AG04450 (cell line): ENCODE results near the gene TRIM67. TPM values are rescaled to one million over a fixed set of nuclear protein-coding genes. Genes with fewer than 3 reads are reported as not detected.

Experiments
- CTCF ChIA-PET: fragments of 300-600, 350-600 bp; formaldehyde crosslinking; extraction: SDS; loops from one replicate; lab custom pipeline; 2022; ENCODE audit warnings: antibody characterized with exemption, inconsistent platforms; lab: Charles Lee
- POLR2A ChIA-PET: fragments of 350-600 bp; formaldehyde crosslinking; extraction: SDS; loops from one replicate; lab custom pipeline; 2021; ENCODE audit warnings: antibody characterized with exemption, inconsistent platforms; lab: Yijun Ruan, JAX
- DNase-seq: peaks from one replicate; pipeline ENCODE4 v3.0.0-alpha.2; 2011; ENCODE audit warnings: low read depth, low spot score
- H3K27ac ChIP-seq: one replicate; pipeline ENCODE4 v1.5.1; 2012; ENCODE audit warnings: low read depth, low read length, control low read depth
- H3K27me3 ChIP-seq: one replicate; pipeline ENCODE4 v1.6.0; 2012; ENCODE audit warnings: low read length; ENCODE audit not compliant: control insufficient read depth, insufficient read depth
- H3K4me3 ChIP-seq: 2 replicates; pipeline ENCODE4 v1.5.1; 2011; ENCODE audit warnings: mild to moderate bottlenecking, low read depth, low read length, control low read depth
- H3K9me3 ChIP-seq: 2 replicates; pipeline ENCODE4 v1.5.1; 2012; ENCODE audit warnings: low read length; ENCODE audit not compliant: control insufficient read depth, insufficient read depth
- polyA plus RNA-seq: library from polyadenylated mRNA; depleted of rRNA; stranded (reverse); fragments of >200 nt; gene quantifications from 2 replicates; pipeline ENCODE4 v1.2.3, GENCODE V29; 2011
- TF ChIP-seq, protein P1 (sequence below): IDR thresholded peaks from 2 replicates; pipeline ENCODE4 v1.5.1; 2011; ENCODE audit warnings: low read depth, low read length, control low read depth, inconsistent platforms

Gene TRIM67
- polyA plus RNA-seq, 1 experiment = not detected

DNA sequence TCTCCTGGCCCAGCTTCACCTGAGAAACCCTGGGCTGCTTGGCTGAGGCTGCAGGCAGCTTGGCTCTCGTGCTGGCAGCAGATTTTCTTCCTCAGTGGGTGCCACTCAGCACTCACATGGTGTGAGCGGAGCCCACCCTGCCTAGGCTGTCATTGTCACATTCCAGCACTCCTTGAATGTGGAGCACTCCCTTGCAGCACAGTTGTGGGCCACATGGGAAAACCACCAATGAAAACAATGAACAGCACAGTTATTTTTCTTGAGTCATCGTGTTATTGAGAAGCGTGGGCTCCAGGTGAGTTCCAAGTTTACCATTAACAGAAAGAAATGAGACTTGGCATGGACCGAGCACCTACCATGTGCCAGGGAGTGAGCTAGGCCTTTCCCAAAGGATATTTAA is 27.2 kb upstream of the TRIM67 start:
- Histone ChIP-seq H3K27me3 (no peaks in the 10 kb centered on the region), H3K27ac (no peak overlapping the region), H3K9me3 (no peaks in the 10 kb centered on the region), H3K4me3 (no peak overlapping the region)
- no peak for DNase-seq
- POLR2A ChIA-PET = no interaction called here
- TF ChIP-seq, protein P1, sequence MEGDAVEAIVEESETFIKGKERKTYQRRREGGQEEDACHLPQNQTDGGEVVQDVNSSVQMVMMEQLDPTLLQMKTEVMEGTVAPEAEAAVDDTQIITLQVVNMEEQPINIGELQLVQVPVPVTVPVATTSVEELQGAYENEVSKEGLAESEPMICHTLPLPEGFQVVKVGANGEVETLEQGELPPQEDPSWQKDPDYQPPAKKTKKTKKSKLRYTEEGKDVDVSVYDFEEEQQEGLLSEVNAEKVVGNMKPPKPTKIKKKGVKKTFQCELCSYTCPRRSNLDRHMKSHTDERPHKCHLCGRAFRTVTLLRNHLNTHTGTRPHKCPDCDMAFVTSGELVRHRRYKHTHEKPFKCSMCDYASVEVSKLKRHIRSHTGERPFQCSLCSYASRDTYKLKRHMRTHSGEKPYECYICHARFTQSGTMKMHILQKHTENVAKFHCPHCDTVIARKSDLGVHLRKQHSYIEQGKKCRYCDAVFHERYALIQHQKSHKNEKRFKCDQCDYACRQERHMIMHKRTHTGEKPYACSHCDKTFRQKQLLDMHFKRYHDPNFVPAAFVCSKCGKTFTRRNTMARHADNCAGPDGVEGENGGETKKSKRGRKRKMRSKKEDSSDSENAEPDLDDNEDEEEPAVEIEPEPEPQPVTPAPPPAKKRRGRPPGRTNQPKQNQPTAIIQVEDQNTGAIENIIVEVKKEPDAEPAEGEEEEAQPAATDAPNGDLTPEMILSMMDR = no peak
- CTCF ChIA-PET = no interaction called here

DNA sequence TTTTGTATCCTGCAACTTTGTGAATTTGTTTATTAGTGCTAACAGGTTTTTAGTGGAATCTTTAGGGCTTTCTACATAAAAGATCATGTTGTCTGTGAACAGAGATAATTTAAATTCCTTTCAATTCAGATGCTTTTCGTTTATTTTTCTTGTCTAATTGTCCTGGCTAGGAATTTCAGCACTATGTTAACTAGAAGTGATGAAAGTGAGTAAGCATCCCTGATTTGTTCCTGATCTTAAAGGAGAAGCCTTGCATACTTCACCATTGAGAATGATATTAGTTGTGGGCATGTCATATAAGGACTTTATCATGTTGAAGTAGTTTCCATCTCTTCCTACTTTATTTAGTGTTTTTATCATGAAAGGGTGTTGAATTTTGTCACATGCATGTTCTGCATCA is 23.6 kb upstream of the TRIM67 start:
- H3K27me3 ChIP-seq = peaks cover 3% of the 10 kb centered on the region
- ChIA-PET CTCF (interaction anchor here (0.6 kb wide), 2 partner anchors 9 to 70 kb away, joined by 5 to 7 read pairs; no protein-coding TSS in a partner anchor), POLR2A (no interaction called here)
- TF ChIP-seq, protein P1 = no peak
- no peak overlapping the region for H3K27ac ChIP-seq
- no peak for DNase-seq
- no peaks in the 10 kb centered on the region for H3K9me3 ChIP-seq
- H3K4me3 ChIP-seq = no peak overlapping the region

DNA sequence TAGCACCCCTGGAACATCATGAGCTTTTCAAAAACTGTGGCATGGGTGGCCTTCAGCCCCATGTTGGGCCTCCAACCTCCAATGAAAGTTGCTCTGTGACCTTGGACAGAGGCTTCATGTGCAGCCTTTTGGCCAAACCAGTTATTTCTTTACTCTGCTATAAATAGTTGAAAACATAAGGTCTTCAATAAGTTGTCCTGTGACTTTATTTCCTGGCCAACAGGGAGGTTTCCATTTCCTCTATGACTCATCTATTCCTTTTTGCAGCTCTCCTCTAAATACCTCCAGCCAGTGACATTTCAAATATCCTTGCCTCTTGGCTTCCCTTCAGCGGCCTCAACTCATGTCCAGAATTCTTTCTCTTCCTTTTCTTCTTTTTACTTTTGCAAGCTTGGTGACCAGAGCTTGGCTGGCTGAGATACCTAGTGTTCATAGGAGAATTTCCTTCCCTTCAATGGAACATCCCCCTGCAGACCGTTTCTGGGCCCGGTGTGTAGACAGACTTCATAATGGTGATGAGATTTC is 22.7 kb upstream of the TRIM67 start:
- ChIA-PET POLR2A (no interaction called here), CTCF (no interaction called here)
- H3K4me3 ChIP-seq = no peak overlapping the region
- no peak for DNase-seq
- peaks cover 3% of the 10 kb centered on the region for H3K27me3 ChIP-seq
- H3K9me3 ChIP-seq = no peaks in the 10 kb centered on the region
- TF ChIP-seq, protein P1 = no peak
- peak overlapping the region; percentile 65 for H3K27ac ChIP-seq

DNA sequence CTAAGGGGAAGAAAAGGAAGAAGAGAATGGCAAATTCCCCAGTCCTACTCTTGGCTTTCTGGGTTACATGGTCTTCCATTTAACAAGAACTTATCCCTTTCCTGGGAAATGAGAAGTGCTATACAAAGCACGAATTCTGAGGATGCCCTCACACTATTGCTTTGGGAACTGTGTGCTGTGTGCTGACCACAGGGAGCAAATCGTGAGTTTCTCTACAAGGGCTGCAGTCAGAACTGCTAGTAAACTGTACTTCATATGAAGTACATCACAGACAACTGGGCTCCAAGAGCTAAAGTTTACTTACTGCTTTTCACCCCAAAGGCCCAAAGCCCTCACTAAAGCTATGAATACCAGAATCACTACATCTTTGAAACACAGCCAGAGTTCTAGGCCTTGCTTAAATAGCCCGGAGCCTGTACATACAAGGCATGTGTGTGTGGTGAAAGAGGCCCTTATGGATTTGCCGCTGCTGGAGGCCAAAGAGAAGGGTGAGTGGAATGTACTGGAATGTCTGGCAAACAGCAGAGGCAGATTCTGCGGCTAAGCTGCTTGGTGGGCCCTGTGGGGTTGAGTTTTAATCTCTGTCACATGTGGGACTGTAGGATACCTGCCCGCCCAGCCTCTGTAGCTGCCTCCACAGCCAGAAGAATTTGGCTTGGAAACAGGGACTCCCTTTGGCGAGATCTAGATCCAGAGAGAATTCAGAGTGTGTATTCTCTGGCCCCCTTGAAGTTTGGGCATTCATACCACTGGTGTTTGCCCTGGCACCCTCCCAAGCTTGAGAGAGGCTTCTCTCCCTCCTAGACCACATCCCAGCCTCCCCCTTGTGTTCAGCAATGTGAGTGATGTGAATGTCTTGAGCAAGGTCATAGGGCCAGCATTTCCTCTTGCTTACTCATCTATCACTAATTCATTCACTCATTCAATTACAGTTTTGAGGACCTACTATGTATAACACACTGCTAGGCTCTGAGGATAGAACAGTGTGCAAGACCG is 21.9 kb upstream of the TRIM67 start:
- TF ChIP-seq, protein P1 = no peak
- Histone ChIP-seq H3K9me3 (no peaks in the 10 kb centered on the region), H3K4me3 (no peak overlapping the region), H3K27me3 (peaks cover 3% of the 10 kb centered on the region), H3K27ac (peak overlapping the region; percentile 65)
- DNase-seq = peak; percentile 75
- ChIA-PET CTCF (no interaction called here), POLR2A (no interaction called here)
